HCT116 (cell line): ENCODE measurements around the gene C19orf25. TPM values are rescaled to one million over a fixed set of nuclear protein-coding genes. Genes with fewer than 3 reads are reported as not detected.

Source experiments
- ATAC-seq: fragments of 200-7000 bp; cut with Tn5 transposase; 2 replicates; pipeline ENCODE4 v1.9.1; 2020; ENCODE audit warnings: mild to moderate bottlenecking, moderate library complexity
- BruUV-seq: library from RNA; stranded (reverse); fragments of 400-500 nt; replicated peaks from 2 replicates; lab custom pipeline; 2021; lab: Mats Ljungman, UMichigan
- CTCF ChIA-PET: fragments of 300-600 bp; sonication (Branson Sonifier 250); formaldehyde crosslinking; loops from one replicate; lab custom pipeline; 2021; ENCODE audit warnings: antibody characterized with exemption; lab: Charles Lee
- POLR2A ChIA-PET: fragments of 300-600, 350-600 bp; sonication (Branson Sonifier 250); formaldehyde crosslinking; loops from one replicate; lab custom pipeline; 2021; ENCODE audit warnings: antibody characterized with exemption; lab: Charles Lee
- RAD21 ChIA-PET, 2 experiments: fragments of 300-600 bp; sonication (Branson Sonifier 250); formaldehyde crosslinking; loops; one replicate each; lab custom pipeline; 2023; ENCODE audit warnings: low total read pairs in 2 of 2; ENCODE audit not compliant: uncharacterized antibody in 2 of 2, unreplicated experiment in 2 of 2, low non-redundant PET in 1 of 2; lab: Charles Lee
- DNase-seq: peaks from one replicate; pipeline ENCODE4 v3.0.0-alpha.2; 2010; ENCODE audit warnings: low read depth, low spot score
- H2AFZ ChIP-seq: fragments of 200-600 bp; shearing (Covaris generic), sonication (generic); 2 replicates; pipeline ENCODE4 v1.6.1; 2017; ENCODE audit warnings: low read depth, mixed run types, mixed read lengths, antibody characterized with exemption, low read length; ENCODE audit not compliant: poor library complexity, severe bottlenecking
- H3K27ac ChIP-seq: 2 replicates; pipeline ENCODE4 v1.5.1; 2012; ENCODE audit warnings: low read depth, low read length
- H3K27me3 ChIP-seq: fragments of 200-600 bp; sonication (generic); 2 replicates; pipeline ENCODE4 v1.6.1; 2016; ENCODE audit warnings: mixed run types, low read length, mixed read lengths; ENCODE audit not compliant: insufficient read depth
- H3K36me3 ChIP-seq, 2 experiments: fragments of 200-500 bp in 1 of 2; fragments of 200-600 bp in 1 of 2; sonication (Bioruptor generic) in 1 of 2; sonication (generic) in 1 of 2; 2 replicates each; pipeline versions ENCODE4 v1.5.1 to v1.6.1; 2014 to 2016; ENCODE audit warnings: low read length in 2 of 2, inconsistent platforms in 1 of 2, mixed read lengths in 1 of 2, mixed run types in 1 of 2; ENCODE audit not compliant: insufficient read depth in 2 of 2, control insufficient read depth in 1 of 2
- H3K4me1 ChIP-seq, 2 experiments: fragments of 200-600 bp in 1 of 2; sonication (generic) in 1 of 2; 2 replicates each; pipeline versions ENCODE4 v1.5.1 to v1.6.1; 2012 to 2017; ENCODE audit warnings: low read length in 2 of 2, inconsistent platforms in 1 of 2, mild to moderate bottlenecking in 1 of 2, mixed read lengths in 1 of 2, mixed run types in 1 of 2, moderate library complexity in 1 of 2; ENCODE audit not compliant: insufficient read depth in 2 of 2, control insufficient read depth in 1 of 2
- H3K4me2 ChIP-seq: fragments of 200-600 bp; sonication (generic); 2 replicates; pipeline ENCODE4 v1.6.1; 2017; ENCODE audit warnings: mixed run types, low read length, mixed read lengths
- H3K4me3 ChIP-seq, 2 experiments: fragments of 200-600 bp in 1 of 2; sonication (generic) in 1 of 2; replicated peaks in 1 of 2; 2 replicates each; pipeline ENCODE4 v1.5.1; 2011 to 2016; ENCODE audit warnings: low read length in 2 of 2, control low read depth in 1 of 2, low read depth in 1 of 2, mild to moderate bottlenecking in 1 of 2, mixed read lengths in 1 of 2, mixed run types in 1 of 2
- H3K79me2 ChIP-seq: fragments of 200-600 bp; sonication (generic); 2 replicates; pipeline ENCODE4 v1.6.1; 2017; ENCODE audit warnings: mild to moderate bottlenecking, mixed run types, low read length, moderate library complexity, mixed read lengths; ENCODE audit not compliant: insufficient read depth
- H3K9ac ChIP-seq: fragments of 200-600 bp; sonication (generic); 2 replicates; pipeline ENCODE4 v1.6.1; 2016; ENCODE audit warnings: low read length, mixed read lengths
- H3K9me2 ChIP-seq: fragments of 200-600 bp; sonication (generic), shearing (Covaris generic); 2 replicates; pipeline ENCODE4 v1.6.1; 2017; ENCODE audit warnings: mixed run types, mild to moderate bottlenecking, moderate library complexity; ENCODE audit not compliant: insufficient read depth
- H3K9me3 ChIP-seq, 2 experiments: fragments of 200-500 bp in 1 of 2; fragments of 200-600 bp in 1 of 2; sonication (Bioruptor generic) in 1 of 2; sonication (generic) in 1 of 2; 2 replicates each; pipeline ENCODE4 v1.6.1; 2014 to 2017; ENCODE audit warnings: low read length in 2 of 2, mixed read lengths in 2 of 2, inconsistent platforms in 1 of 2, low read depth in 1 of 2, mild to moderate bottlenecking in 1 of 2, mixed run types in 1 of 2, moderate library complexity in 1 of 2; ENCODE audit not compliant: control insufficient read depth in 1 of 2, insufficient read depth in 1 of 2
- H4K20me1 ChIP-seq: fragments of 200-600 bp; sonication (generic), shearing (Covaris generic); 2 replicates; pipeline ENCODE4 v1.6.1; 2017; ENCODE audit warnings: mixed run types, mild to moderate bottlenecking, moderate library complexity; ENCODE audit not compliant: insufficient read depth
- CBX3 ChIP-seq: IDR thresholded peaks from 2 replicates; pipeline ENCODE4 v1.6.1; 2012; ENCODE audit warnings: low read depth
- CEBPB ChIP-seq: IDR thresholded peaks from 2 replicates; pipeline ENCODE4 v1.6.1; 2012; ENCODE audit warnings: low read depth
- EGR1 ChIP-seq: IDR thresholded peaks from 2 replicates; pipeline ENCODE4 v1.6.1; 2012; ENCODE audit warnings: low read depth
- ELF1 ChIP-seq: IDR thresholded peaks from 2 replicates; pipeline ENCODE4 v1.6.1; 2012; ENCODE audit warnings: low read depth, borderline replicate concordance
- EZH2 ChIP-seq: fragments of 200-600 bp; sonication (generic); IDR thresholded peaks from 2 replicates; pipeline ENCODE4 v1.6.1; 2017; ENCODE audit warnings: antibody characterized with exemption, mixed run types
- FOSL1 ChIP-seq: IDR thresholded peaks from 2 replicates; pipeline ENCODE4 v1.6.1; 2012; ENCODE audit warnings: low read depth
- POLR2A ChIP-seq: IDR thresholded peaks from 2 replicates; pipeline ENCODE4 v1.7.0; 2011; ENCODE audit warnings: borderline replicate concordance; ENCODE audit not compliant: insufficient read depth, insufficient read length; ENCODE audit errors: extremely low read depth
- POLR2AphosphoS5 ChIP-seq: IDR thresholded peaks from 2 replicates; pipeline ENCODE4 v1.6.1; 2011; ENCODE audit warnings: mild to moderate bottlenecking, low read depth, low read length, moderate library complexity
- RAD21 ChIP-seq: IDR thresholded peaks from 2 replicates; pipeline ENCODE4 v1.6.1; 2012; ENCODE audit warnings: low read depth, mild to moderate bottlenecking
- SIN3A ChIP-seq: IDR thresholded peaks from 2 replicates; pipeline ENCODE4 v1.6.1; 2012; ENCODE audit warnings: low read depth
- SRF ChIP-seq: IDR thresholded peaks from 2 replicates; pipeline ENCODE4 v1.6.1; 2012; ENCODE audit warnings: low read depth
- intact Hi-C: fragments of 100-400 bp; cut with micrococcal nuclease; formaldehyde crosslinking; loops from 2 replicates; pipeline ENCODE4 v1.10.0; 2022
- total RNA-seq: library from RNA; stranded (reverse); gene quantifications from one replicate; pipeline ENCODE4 v1.2.1, GENCODE V29; 2021; ENCODE audit not compliant: unreplicated experiment
- TF ChIP-seq, protein P1 (sequence below): IDR thresholded peaks from 2 replicates; pipeline ENCODE4 v1.6.1; 2011; ENCODE audit warnings: mild to moderate bottlenecking, low read length, moderate library complexity; ENCODE audit not compliant: insufficient replicate concordance; ENCODE audit errors: extremely low read depth
- TF ChIP-seq, protein P2 (sequence below), 3 experiments: fragments of 200-600 bp in 1 of 3; sonication (generic) in 1 of 3; IDR thresholded peaks in 2 of 3; conservative IDR thresholded peaks in 1 of 3; 2 replicates each; pipeline ENCODE4 v1.5.1; 2012 to 2017; ENCODE audit warnings: low read depth in 2 of 3, low read length in 2 of 3, antibody characterized with exemption in 1 of 3, borderline replicate concordance in 1 of 3, control low read depth in 1 of 3, mild to moderate bottlenecking in 1 of 3, mixed read lengths in 1 of 3, mixed run types in 1 of 3, moderate library complexity in 1 of 3; ENCODE audit not compliant: insufficient read depth in 1 of 3
- TF ChIP-seq, protein P3 (sequence below): IDR thresholded peaks from 2 replicates; pipeline ENCODE4 v1.6.1; 2012
- TF ChIP-seq, protein P4 (sequence below): IDR thresholded peaks from 2 replicates; pipeline ENCODE4 v1.6.1; 2012

The C19orf25 gene
- total RNA-seq, 1 experiment from 2014 or later: 48.8 TPM

DNA sequence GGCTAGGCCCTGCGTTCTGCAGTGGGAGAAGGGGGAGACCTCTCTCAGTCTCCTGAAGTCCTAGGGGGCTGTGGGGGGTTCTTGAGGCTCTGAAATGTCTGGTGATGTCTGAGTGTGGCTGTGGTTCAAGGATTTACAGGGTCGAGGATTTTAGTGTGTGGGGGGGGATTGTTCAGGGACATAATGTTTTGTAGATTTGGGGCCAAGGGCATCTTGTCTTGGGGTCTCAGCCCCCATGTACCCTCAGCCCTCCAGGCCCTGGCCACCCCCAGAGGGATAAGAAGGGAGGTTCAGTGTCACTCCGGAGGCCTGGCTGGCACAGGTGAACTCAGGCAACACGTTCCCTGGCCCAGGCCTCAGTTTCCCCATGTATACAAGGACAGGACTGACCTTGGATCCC is 31.5 kb downstream of the C19orf25 start:
- Histone ChIP-seq H3K4me3 (no peak overlapping the region), H3K4me1 (peaks cover 23 to 44% of the 10 kb centered on the region in 2 experiments), H2AFZ (no peak overlapping the region), H3K9ac (no peak overlapping the region), H3K9me2 (no peaks in the 10 kb centered on the region), H3K36me3 (no peaks in the 10 kb centered on the region), H3K4me2 (no peak overlapping the region), H3K27me3 (no peaks in the 10 kb centered on the region; the same call in 1 of the 2 replicates), H3K9me3 (no peaks in the 10 kb centered on the region), H3K79me2 (peaks cover 2% of the 10 kb centered on the region; the same call in 1 of the 2 replicates), H3K27ac (no peak overlapping the region), H4K20me1 (peaks cover 3% of the 10 kb centered on the region; the same call in 1 of the 2 replicates)
- no peak for ATAC-seq
- ChIA-PET CTCF (no interaction called here), POLR2A (interaction anchor here (1.3 kb wide), 1 partner anchor 8 kb away, joined by 3 read pairs; no protein-coding TSS in a partner anchor), RAD21 (no interaction called here)
- BruUV-seq: no TSS peak
- TF ChIP-seq POLR2AphosphoS5: no peak
- TF ChIP-seq CBX3: no peak
- TF ChIP-seq RAD21: no peak
- TF ChIP-seq CEBPB: no peak
- TF ChIP-seq, protein P1, sequence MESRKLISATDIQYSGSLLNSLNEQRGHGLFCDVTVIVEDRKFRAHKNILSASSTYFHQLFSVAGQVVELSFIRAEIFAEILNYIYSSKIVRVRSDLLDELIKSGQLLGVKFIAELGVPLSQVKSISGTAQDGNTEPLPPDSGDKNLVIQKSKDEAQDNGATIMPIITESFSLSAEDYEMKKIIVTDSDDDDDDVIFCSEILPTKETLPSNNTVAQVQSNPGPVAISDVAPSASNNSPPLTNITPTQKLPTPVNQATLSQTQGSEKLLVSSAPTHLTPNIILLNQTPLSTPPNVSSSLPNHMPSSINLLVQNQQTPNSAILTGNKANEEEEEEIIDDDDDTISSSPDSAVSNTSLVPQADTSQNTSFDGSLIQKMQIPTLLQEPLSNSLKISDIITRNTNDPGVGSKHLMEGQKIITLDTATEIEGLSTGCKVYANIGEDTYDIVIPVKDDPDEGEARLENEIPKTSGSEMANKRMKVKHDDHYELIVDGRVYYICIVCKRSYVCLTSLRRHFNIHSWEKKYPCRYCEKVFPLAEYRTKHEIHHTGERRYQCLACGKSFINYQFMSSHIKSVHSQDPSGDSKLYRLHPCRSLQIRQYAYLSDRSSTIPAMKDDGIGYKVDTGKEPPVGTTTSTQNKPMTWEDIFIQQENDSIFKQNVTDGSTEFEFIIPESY: no peak
- TF ChIP-seq, protein P2, sequence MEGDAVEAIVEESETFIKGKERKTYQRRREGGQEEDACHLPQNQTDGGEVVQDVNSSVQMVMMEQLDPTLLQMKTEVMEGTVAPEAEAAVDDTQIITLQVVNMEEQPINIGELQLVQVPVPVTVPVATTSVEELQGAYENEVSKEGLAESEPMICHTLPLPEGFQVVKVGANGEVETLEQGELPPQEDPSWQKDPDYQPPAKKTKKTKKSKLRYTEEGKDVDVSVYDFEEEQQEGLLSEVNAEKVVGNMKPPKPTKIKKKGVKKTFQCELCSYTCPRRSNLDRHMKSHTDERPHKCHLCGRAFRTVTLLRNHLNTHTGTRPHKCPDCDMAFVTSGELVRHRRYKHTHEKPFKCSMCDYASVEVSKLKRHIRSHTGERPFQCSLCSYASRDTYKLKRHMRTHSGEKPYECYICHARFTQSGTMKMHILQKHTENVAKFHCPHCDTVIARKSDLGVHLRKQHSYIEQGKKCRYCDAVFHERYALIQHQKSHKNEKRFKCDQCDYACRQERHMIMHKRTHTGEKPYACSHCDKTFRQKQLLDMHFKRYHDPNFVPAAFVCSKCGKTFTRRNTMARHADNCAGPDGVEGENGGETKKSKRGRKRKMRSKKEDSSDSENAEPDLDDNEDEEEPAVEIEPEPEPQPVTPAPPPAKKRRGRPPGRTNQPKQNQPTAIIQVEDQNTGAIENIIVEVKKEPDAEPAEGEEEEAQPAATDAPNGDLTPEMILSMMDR (IDR thresholded peaks at IDR 0.05 in 2 of 3, conservative IDR thresholded peaks at IDR 0.05 in 1 of 3; ENCODE audit: borderline replicate concordance in 1 of 3, insufficient read depth in 1 of 3, low read depth in 2 of 3, low read length in 2 of 3): no peak
- TF ChIP-seq FOSL1: no peak
- TF ChIP-seq, protein P3, sequence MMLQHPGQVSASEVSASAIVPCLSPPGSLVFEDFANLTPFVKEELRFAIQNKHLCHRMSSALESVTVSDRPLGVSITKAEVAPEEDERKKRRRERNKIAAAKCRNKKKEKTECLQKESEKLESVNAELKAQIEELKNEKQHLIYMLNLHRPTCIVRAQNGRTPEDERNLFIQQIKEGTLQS: no peak
- TF ChIP-seq EZH2: no peak
- TF ChIP-seq SIN3A: no peak
- no peak for TF ChIP-seq ELF1
- TF ChIP-seq EGR1: no peak
- TF ChIP-seq POLR2A: no peak
- no peak for TF ChIP-seq SRF
- TF ChIP-seq, protein P4, sequence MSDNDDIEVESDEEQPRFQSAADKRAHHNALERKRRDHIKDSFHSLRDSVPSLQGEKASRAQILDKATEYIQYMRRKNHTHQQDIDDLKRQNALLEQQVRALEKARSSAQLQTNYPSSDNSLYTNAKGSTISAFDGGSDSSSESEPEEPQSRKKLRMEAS: no peak
- intact Hi-C loops: no loop called here
- no peak for DNase-seq
